ENCODE results near the gene XRN2. TPM values are rescaled to one million over a fixed set of nuclear protein-coding genes. Genes with fewer than 3 reads are reported as not detected.

XRN2 gene
- polyA plus RNA-seq, 1 donor from 2014 or later = 142 TPM

DNA sequence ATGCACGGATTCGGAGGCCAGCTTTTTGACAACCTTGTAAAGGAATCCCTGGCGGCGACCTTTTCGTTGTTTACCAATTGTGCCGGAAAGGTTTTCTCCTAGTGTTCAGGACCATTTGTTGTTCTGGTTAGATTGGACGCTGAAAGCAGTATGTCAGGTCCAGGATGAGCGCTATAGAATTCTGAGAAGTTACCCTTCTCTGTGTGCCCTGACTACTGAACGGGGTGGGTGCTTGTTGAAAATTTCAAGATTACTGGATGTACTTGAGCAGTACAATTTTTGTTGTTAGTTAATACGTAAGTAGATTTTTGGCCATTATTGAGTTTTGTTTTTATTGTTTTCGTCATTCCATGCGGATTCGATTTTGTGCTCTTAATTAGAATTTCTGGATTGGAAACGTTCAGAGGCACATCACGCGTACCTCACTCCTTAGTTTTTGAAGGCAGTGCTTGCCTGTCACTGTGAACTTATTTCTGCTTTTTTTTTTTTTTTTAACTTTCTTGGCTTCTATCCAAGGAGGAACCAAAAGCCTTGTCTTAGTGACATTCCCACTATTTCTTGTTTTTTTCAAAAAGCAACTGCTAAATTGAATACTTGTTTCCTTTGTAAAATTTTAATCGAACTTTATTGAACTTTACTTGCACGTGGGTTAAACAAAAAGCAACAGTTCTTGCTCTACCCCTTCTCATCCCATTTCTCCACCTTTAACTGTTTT lies 898 bp downstream of the XRN2 start:
- Histone ChIP-seq H3F3A (ENCODE audit: insufficient read depth, low read length, poor library complexity, severe bottlenecking) (no peaks in the 10 kb centered on the region), H3K27me3 (ENCODE audit: insufficient read depth, low read depth, low read length) (no peaks in the 10 kb centered on the region), H3K9me2 (ENCODE audit: insufficient read depth, low read length) (no peaks in the 10 kb centered on the region), H3K4me2 (ENCODE audit: low read length) (peak overlapping the region; percentile 76), H3K79me2 (replicated peaks; ENCODE audit: insufficient read depth, low read length) (peaks cover 27% of the 10 kb centered on the region), H3K9ac (ENCODE audit: low read length) (peak overlapping the region; percentile 95), H3K36me3 (ENCODE audit: insufficient read depth, low read length) (no peaks in the 10 kb centered on the region), H2AFZ (ENCODE audit: low read depth, low read length) (peak overlapping the region; percentile 65), H3K4me3 (ENCODE audit: low read length) (peak overlapping the region; percentile 94), H3K27ac (ENCODE audit: low read length) (peak overlapping the region; percentile 83), H4K20me1 (ENCODE audit: insufficient read depth) (no peaks in the 10 kb centered on the region), H3K9me3 (ENCODE audit: low read length) (no peaks in the 10 kb centered on the region)
- TF ChIP-seq EP300 (conservative IDR thresholded peaks at IDR 0.05; ENCODE audit: poor library complexity, severe bottlenecking) = no peak
- TF ChIP-seq EZH2 (IDR thresholded peaks at IDR 0.05; ENCODE audit: borderline replicate concordance, insufficient read depth, low read length, poor library complexity, severe bottlenecking) = no peak
- TF ChIP-seq SMC3 (conservative IDR thresholded peaks at IDR 0.05; ENCODE audit: poor library complexity) = no peak
- TF ChIP-seq POLR2AphosphoS5 (IDR thresholded peaks at IDR 0.05) = no peak
- TF ChIP-seq, protein P1, sequence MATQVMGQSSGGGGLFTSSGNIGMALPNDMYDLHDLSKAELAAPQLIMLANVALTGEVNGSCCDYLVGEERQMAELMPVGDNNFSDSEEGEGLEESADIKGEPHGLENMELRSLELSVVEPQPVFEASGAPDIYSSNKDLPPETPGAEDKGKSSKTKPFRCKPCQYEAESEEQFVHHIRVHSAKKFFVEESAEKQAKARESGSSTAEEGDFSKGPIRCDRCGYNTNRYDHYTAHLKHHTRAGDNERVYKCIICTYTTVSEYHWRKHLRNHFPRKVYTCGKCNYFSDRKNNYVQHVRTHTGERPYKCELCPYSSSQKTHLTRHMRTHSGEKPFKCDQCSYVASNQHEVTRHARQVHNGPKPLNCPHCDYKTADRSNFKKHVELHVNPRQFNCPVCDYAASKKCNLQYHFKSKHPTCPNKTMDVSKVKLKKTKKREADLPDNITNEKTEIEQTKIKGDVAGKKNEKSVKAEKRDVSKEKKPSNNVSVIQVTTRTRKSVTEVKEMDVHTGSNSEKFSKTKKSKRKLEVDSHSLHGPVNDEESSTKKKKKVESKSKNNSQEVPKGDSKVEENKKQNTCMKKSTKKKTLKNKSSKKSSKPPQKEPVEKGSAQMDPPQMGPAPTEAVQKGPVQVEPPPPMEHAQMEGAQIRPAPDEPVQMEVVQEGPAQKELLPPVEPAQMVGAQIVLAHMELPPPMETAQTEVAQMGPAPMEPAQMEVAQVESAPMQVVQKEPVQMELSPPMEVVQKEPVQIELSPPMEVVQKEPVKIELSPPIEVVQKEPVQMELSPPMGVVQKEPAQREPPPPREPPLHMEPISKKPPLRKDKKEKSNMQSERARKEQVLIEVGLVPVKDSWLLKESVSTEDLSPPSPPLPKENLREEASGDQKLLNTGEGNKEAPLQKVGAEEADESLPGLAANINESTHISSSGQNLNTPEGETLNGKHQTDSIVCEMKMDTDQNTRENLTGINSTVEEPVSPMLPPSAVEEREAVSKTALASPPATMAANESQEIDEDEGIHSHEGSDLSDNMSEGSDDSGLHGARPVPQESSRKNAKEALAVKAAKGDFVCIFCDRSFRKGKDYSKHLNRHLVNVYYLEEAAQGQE (IDR thresholded peaks at IDR 0.05; ENCODE audit: borderline replicate concordance) = no peak
- TF ChIP-seq, protein P2, sequence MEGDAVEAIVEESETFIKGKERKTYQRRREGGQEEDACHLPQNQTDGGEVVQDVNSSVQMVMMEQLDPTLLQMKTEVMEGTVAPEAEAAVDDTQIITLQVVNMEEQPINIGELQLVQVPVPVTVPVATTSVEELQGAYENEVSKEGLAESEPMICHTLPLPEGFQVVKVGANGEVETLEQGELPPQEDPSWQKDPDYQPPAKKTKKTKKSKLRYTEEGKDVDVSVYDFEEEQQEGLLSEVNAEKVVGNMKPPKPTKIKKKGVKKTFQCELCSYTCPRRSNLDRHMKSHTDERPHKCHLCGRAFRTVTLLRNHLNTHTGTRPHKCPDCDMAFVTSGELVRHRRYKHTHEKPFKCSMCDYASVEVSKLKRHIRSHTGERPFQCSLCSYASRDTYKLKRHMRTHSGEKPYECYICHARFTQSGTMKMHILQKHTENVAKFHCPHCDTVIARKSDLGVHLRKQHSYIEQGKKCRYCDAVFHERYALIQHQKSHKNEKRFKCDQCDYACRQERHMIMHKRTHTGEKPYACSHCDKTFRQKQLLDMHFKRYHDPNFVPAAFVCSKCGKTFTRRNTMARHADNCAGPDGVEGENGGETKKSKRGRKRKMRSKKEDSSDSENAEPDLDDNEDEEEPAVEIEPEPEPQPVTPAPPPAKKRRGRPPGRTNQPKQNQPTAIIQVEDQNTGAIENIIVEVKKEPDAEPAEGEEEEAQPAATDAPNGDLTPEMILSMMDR (IDR thresholded peaks at IDR 0.05; ENCODE audit: poor library complexity, severe bottlenecking) = no peak
- TF ChIP-seq RAD21 (conservative IDR thresholded peaks at IDR 0.05) = no peak
- TF ChIP-seq TAF1 (IDR thresholded peaks at IDR 0.05; ENCODE audit: low read depth) = no peak
- no peak for TF ChIP-seq MXI1 (conservative IDR thresholded peaks at IDR 0.05; ENCODE audit: poor library complexity, severe bottlenecking)

DNA sequence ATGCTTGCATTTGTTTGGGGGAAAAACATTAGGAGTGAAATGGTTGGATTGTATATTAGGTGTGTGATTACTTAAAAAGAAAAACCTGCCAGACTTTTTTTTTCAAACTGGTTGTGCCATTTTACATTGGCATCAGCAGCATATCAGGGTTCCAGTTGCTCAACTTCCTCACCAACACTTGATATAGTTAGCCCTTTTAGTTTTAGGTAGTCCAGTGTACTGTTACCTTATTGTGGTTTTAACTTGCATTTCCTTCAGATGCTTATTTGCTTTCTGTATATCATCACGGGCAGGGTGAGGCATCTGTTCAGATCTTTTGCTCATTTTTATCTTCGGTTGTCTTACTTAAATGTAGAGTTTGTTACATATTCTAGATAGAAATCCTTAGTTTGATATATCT lies 5.2 kb downstream of the XRN2 start:
- Histone ChIP-seq H4K20me1 (ENCODE audit: insufficient read depth) (no peaks in the 10 kb centered on the region), H3K36me3 (ENCODE audit: insufficient read depth, low read length) (no peaks in the 10 kb centered on the region), H2AFZ (ENCODE audit: low read depth, low read length) (no peak overlapping the region), H3K9me2 (ENCODE audit: insufficient read depth, low read length) (no peaks in the 10 kb centered on the region), H3K4me2 (ENCODE audit: low read length) (no peak overlapping the region), H3K9me3 (ENCODE audit: low read length) (no peaks in the 10 kb centered on the region), H3K27me3 (ENCODE audit: insufficient read depth, low read depth, low read length) (no peaks in the 10 kb centered on the region), H3K4me3 (ENCODE audit: low read length) (peak overlapping the region; percentile 19), H3F3A (ENCODE audit: insufficient read depth, low read length, poor library complexity, severe bottlenecking) (no peaks in the 10 kb centered on the region), H3K79me2 (replicated peaks; ENCODE audit: insufficient read depth, low read length) (peaks cover 69% of the 10 kb centered on the region), H3K27ac (ENCODE audit: low read length) (no peak overlapping the region), H3K9ac (ENCODE audit: low read length) (no peak overlapping the region)
- TF ChIP-seq EZH2 (IDR thresholded peaks at IDR 0.05; ENCODE audit: borderline replicate concordance, insufficient read depth, low read length, poor library complexity, severe bottlenecking) = no peak
- TF ChIP-seq, protein P1 (IDR thresholded peaks at IDR 0.05; ENCODE audit: borderline replicate concordance) = no peak
- no peak for TF ChIP-seq TAF1 (IDR thresholded peaks at IDR 0.05; ENCODE audit: low read depth)
- no peak for TF ChIP-seq POLR2AphosphoS5 (IDR thresholded peaks at IDR 0.05)
- TF ChIP-seq, protein P2 (IDR thresholded peaks at IDR 0.05; ENCODE audit: poor library complexity, severe bottlenecking) = no peak
- no peak for TF ChIP-seq MXI1 (conservative IDR thresholded peaks at IDR 0.05; ENCODE audit: poor library complexity, severe bottlenecking)
- no peak for TF ChIP-seq EP300 (conservative IDR thresholded peaks at IDR 0.05; ENCODE audit: poor library complexity, severe bottlenecking)
- TF ChIP-seq SMC3 (conservative IDR thresholded peaks at IDR 0.05; ENCODE audit: poor library complexity) = no peak
- no peak for TF ChIP-seq RAD21 (conservative IDR thresholded peaks at IDR 0.05)

Data from neural cell (in vitro differentiated cells).